ENCODE measurements around the gene OFD1.

Gene OFD1

GRCh38 chrX:13734278-13735172 is at the start of gene OFD1, which contains the start of gene TRAPPC2:
OFD1 (plus strand) TSS chrX:13734748; CDS start chrX:13735072, 324 bp downstream.
TRAPPC2 (minus strand) TSS chrX:13734620; CDS start chrX:13719963, 14,657 bp downstream.
- FAIRE-seq: peak; percentile 99
- DNase-seq (ENCODE audit: extremely low spot score, insufficient read length, low read depth): peak; percentile 56

GRCh38 chrX:13685126-13685763 is 49.3 kb upstream of the OFD1 start:
- FAIRE-seq (peak; percentile 69), DNase-seq (ENCODE audit: extremely low spot score, insufficient read length, low read depth) (no peak)

GRCh38 chrX:13687203-13687602 is 47.3 kb upstream of the OFD1 start:
- peak; percentile 49 for FAIRE-seq
- no peak for DNase-seq (ENCODE audit: extremely low spot score, insufficient read length, low read depth)

- FAIRE-seq (peak; percentile 68), DNase-seq (ENCODE audit: extremely low spot score, insufficient read length, low read depth) (no peak)
Measured at GRCh38 chrX:13688384-13688957, 46.1 kb upstream of the OFD1 start.

GRCh38 chrX:13688958-13689740 is 45.4 kb upstream of the OFD1 start, which contains the start of gene RAB9A:
RAB9A (plus strand) TSS chrX:13689128; CDS start chrX:13708747, 19,619 bp downstream.
- FAIRE-seq (peak; percentile 82), DNase-seq (ENCODE audit: extremely low spot score, insufficient read length, low read depth) (peak; percentile 39)

GRCh38 chrX:13689741-13690211 is 44.8 kb upstream of the OFD1 start:
- FAIRE-seq (peak; percentile 26), DNase-seq (ENCODE audit: extremely low spot score, insufficient read length, low read depth) (no peak)

GRCh38 chrX:13690836-13691235 is 43.7 kb upstream of the OFD1 start:
- FAIRE-seq (no peak), DNase-seq (ENCODE audit: extremely low spot score, insufficient read length, low read depth) (no peak)

- FAIRE-seq: peak; percentile 59
- no peak for DNase-seq (ENCODE audit: extremely low spot score, insufficient read length, low read depth)
Measured at GRCh38 chrX:13691841-13692371, 42.6 kb upstream of the OFD1 start.

- FAIRE-seq (peak; percentile 54), DNase-seq (ENCODE audit: extremely low spot score, insufficient read length, low read depth) (no peak)
Measured at GRCh38 chrX:13692771-13693231, 41.7 kb upstream of the OFD1 start.

GRCh38 chrX:13693341-13693961 is 41.1 kb upstream of the OFD1 start:
- peak; percentile 75 for FAIRE-seq
- no peak for DNase-seq (ENCODE audit: extremely low spot score, insufficient read length, low read depth)

- FAIRE-seq (peak; percentile 35), DNase-seq (ENCODE audit: extremely low spot score, insufficient read length, low read depth) (no peak)
Measured at GRCh38 chrX:13694359-13694758, 40.2 kb upstream of the OFD1 start.

- FAIRE-seq: no peak
- DNase-seq (ENCODE audit: extremely low spot score, insufficient read length, low read depth): no peak
Measured at GRCh38 chrX:13694983-13695382, 39.6 kb upstream of the OFD1 start.

GRCh38 chrX:13695601-13696115 is 38.9 kb upstream of the OFD1 start:
- no peak for DNase-seq (ENCODE audit: extremely low spot score, insufficient read length, low read depth)
- FAIRE-seq: peak; percentile 52

- FAIRE-seq (peak; percentile 97), DNase-seq (ENCODE audit: extremely low spot score, insufficient read length, low read depth) (no peak)
Measured at GRCh38 chrX:13697455-13697854, 37.1 kb upstream of the OFD1 start.

- peak; percentile 48 for FAIRE-seq
- no peak for DNase-seq (ENCODE audit: extremely low spot score, insufficient read length, low read depth)
Measured at GRCh38 chrX:13697976-13698375, 36.6 kb upstream of the OFD1 start.

- FAIRE-seq: no peak
- no peak for DNase-seq (ENCODE audit: extremely low spot score, insufficient read length, low read depth)
Measured at GRCh38 chrX:13698432-13698831, 36.1 kb upstream of the OFD1 start.

- FAIRE-seq (peak; percentile 73), DNase-seq (ENCODE audit: extremely low spot score, insufficient read length, low read depth) (no peak)
Measured at GRCh38 chrX:13699183-13699826, 35.2 kb upstream of the OFD1 start.

- FAIRE-seq: no peak
Measured at GRCh38 chrX:13700380-13700779, 34.2 kb upstream of the OFD1 start.

More at GRCh38 chrX:13700380-13700779, 34.2 kb upstream of the OFD1 start:
- no peak for DNase-seq (ENCODE audit: extremely low spot score, insufficient read length, low read depth)

All from GM18507 (cell line).